Right atrium auricular region (tissue), 2 donors: Measurements from ENCODE around the gene ANKRD11. TPM values are rescaled to one million over a fixed set of nuclear protein-coding genes. Genes with fewer than 3 reads are reported as not detected.

ENCODE experiments used
- DNase-seq: peaks from one replicate; pipeline ENCODE4 v3.0.0-alpha.2; 2019; ENCODE audit warnings: low spot score
- H3K27ac ChIP-seq, 2 donors: fragments of 200-600 bp; sonication (generic); 1 replicate in 1 of 2; 2 replicates in 1 of 2; pipeline ENCODE4 v1.5.1; 2016 to 2019
- H3K27me3 ChIP-seq, 2 donors: fragments of 200-600 bp; sonication (generic); one replicate each; pipeline versions ENCODE4 v1.5.1 to v1.6.0; 2017 to 2019
- H3K36me3 ChIP-seq: fragments of 200-600 bp; sonication (generic); one replicate; pipeline ENCODE4 v1.5.1; 2016
- H3K4me1 ChIP-seq, 2 donors: fragments of 200-600 bp; sonication (generic); one replicate each; pipeline versions ENCODE4 v1.5.1 to v1.6.0; 2017 to 2019
- H3K4me3 ChIP-seq, 2 donors: fragments of 200-600 bp; sonication (generic); 1 replicate in 1 of 2; 2 replicates in 1 of 2; pipeline ENCODE4 v1.5.1; 2017 to 2019; ENCODE audit warnings: mild to moderate bottlenecking in 1 of 2, moderate library complexity in 1 of 2
- H3K9me3 ChIP-seq, 2 donors: fragments of 200-600 bp; sonication (generic); one replicate each; pipeline ENCODE4 v1.5.1; 2019
- CTCF ChIP-seq, 2 donors: fragments of 200-600 bp; sonication (generic); IDR thresholded peaks; one replicate each; pipeline ENCODE4 v1.5.1; 2019; ENCODE audit warnings: antibody characterized with exemption in 2 of 2
- total RNA-seq, 2 donors: library from RNA; depleted of rRNA; stranded (reverse); fragments of >200 nt; gene quantifications; one replicate each; pipeline ENCODE4 v1.1.0, GENCODE V29; 2016

ANKRD11 gene
- total RNA-seq, 2 donors from 2014 or later, result 55.2 to 68.1 TPM

GRCh38 chr16:89349947-89350633, 140.3 kb downstream of the ANKRD11 start:
- H3K4me3 ChIP-seq, result no peak overlapping the region
- no peak for DNase-seq

GRCh38 chr16:89347807-89348206, 142.6 kb downstream of the ANKRD11 start:
- Histone ChIP-seq H3K9me3 (no peaks in the 10 kb centered on the region), H3K27ac (no peak overlapping the region), H3K36me3 (no peaks in the 10 kb centered on the region), H3K27me3 (no peaks in the 10 kb centered on the region), H3K4me3 (no peak overlapping the region), H3K4me1 (peaks cover 0 to 40% of the 10 kb centered on the region in 2 donors)
- DNase-seq, result no peak
- TF ChIP-seq CTCF (IDR thresholded peaks at IDR 0.05), result no peak

More at GRCh38 chr16:89349947-89350633, 140.3 kb downstream of the ANKRD11 start:
- Histone ChIP-seq H3K9me3 (no peaks in the 10 kb centered on the region), H3K36me3 (no peaks in the 10 kb centered on the region), H3K27ac (no peak overlapping the region), H3K27me3 (no peaks in the 10 kb centered on the region), H3K4me1 (peaks cover 0 to 46% of the 10 kb centered on the region in 2 donors)
- TF ChIP-seq CTCF (IDR thresholded peaks at IDR 0.05), result no peak

DNA sequence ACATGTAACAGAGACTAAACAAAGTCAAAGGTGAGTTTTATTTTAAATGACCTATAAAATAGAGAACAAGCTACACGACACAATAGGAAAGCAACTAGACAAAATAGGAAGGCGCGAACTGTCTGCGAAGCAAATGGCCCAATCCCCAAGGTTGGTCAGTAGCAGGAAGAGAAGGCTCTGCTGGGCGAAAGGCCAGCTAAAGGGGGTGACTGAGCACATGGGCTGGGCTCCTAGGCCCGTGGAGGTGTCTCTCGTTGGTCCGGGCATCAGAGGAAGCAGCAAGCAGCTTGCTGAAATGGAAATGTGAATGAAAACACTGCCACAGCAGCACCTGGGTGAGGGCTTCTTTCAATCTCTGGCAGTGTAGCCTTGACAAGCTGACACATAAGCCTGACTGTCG, 143.5 kb downstream of the ANKRD11 start:
- TF ChIP-seq CTCF (IDR thresholded peaks at IDR 0.05), result no peak
- no peaks in the 10 kb centered on the region for H3K27me3 ChIP-seq
- H3K4me3 ChIP-seq, result no peak overlapping the region
- no peaks in the 10 kb centered on the region for H3K36me3 ChIP-seq
- no peak for DNase-seq
- no peak overlapping the region for H3K27ac ChIP-seq
- H3K9me3 ChIP-seq, result no peaks in the 10 kb centered on the region
- H3K4me1 ChIP-seq, result peaks cover 0 to 31% of the 10 kb centered on the region in 2 donors

- DNase-seq, result no peak
- Histone ChIP-seq H3K27me3 (no peaks in the 10 kb centered on the region), H3K36me3 (no peaks in the 10 kb centered on the region), H3K4me3 (no peak overlapping the region), H3K27ac (peak overlapping the region in 1 of 2 donors; percentile 62), H3K9me3 (no peaks in the 10 kb centered on the region), H3K4me1 (peaks cover 0 to 41% of the 10 kb centered on the region in 2 donors)
- no peak for TF ChIP-seq CTCF (IDR thresholded peaks at IDR 0.05)
Measured at GRCh38 chr16:89345642-89346150, 144.7 kb downstream of the ANKRD11 start.

GRCh38 chr16:89344846-89345611, 145.3 kb downstream of the ANKRD11 start:
- Histone ChIP-seq H3K27ac (peak overlapping the region; percentile 31 to 62), H3K36me3 (no peaks in the 10 kb centered on the region), H3K4me3 (no peak overlapping the region), H3K27me3 (no peaks in the 10 kb centered on the region), H3K4me1 (peaks cover 0 to 41% of the 10 kb centered on the region in 2 donors), H3K9me3 (no peaks in the 10 kb centered on the region)
- no peak for DNase-seq
- TF ChIP-seq CTCF (IDR thresholded peaks at IDR 0.05), result no peak
